Ovary (tissue), 9 donors: Measurements from ENCODE around the gene CYP19A1. TPM values are rescaled to one million over a fixed set of nuclear protein-coding genes. Genes with fewer than 3 reads are reported as not detected.

Source experiments
- DNase-seq, 5 donors: peaks; one replicate each; pipeline ENCODE4 v3.0.0-alpha.2; 2019 to 2020
- H3K27ac ChIP-seq, 2 donors: fragments of 200-600 bp; one replicate each; pipeline versions ENCODE4 v1.5.1 to v1.8.0; 2019 to 2022
- H3K27me3 ChIP-seq: fragments of 200-600 bp; one replicate; pipeline ENCODE4 v1.8.0; 2022
- H3K36me3 ChIP-seq: fragments of 200-600 bp; sonication (generic); one replicate; pipeline ENCODE4 v1.5.1; 2019
- H3K4me1 ChIP-seq: one replicate; pipeline ENCODE4 v1.8.1; 2013; ENCODE audit warnings: mild to moderate bottlenecking, moderate library complexity; ENCODE audit not compliant: insufficient read depth
- H3K4me3 ChIP-seq: fragments of 200-600 bp; sonication (generic); one replicate; pipeline ENCODE4 v1.5.1; 2017
- H3K9me3 ChIP-seq, 2 donors: fragments of 200-600 bp in 1 of 2; sonication (generic) in 1 of 2; one replicate each; pipeline versions ENCODE4 v1.5.1 to v1.8.1; 2013 to 2019; ENCODE audit warnings: mild to moderate bottlenecking in 1 of 2, moderate library complexity in 1 of 2
- CTCF ChIP-seq, 3 donors: fragments of 450-650 bp in 2 of 3; fragments of 200-600 bp in 1 of 3; IDR thresholded peaks; one replicate each; pipeline versions ENCODE4 v1.5.1 to v1.8.0; 2016 to 2022; ENCODE audit warnings: antibody characterized with exemption in 3 of 3, mild to moderate bottlenecking in 1 of 3
- EP300 ChIP-seq: sonication (generic); formaldehyde crosslinking; IDR thresholded peaks from one replicate; pipeline ENCODE4 v1.6.1; 2017; ENCODE audit warnings: antibody characterized with exemption
- POLR2A ChIP-seq: fragments of 450-650 bp; IDR thresholded peaks from one replicate; pipeline ENCODE4 v1.6.1; 2017; ENCODE audit warnings: antibody characterized with exemption, mild to moderate bottlenecking, moderate library complexity
- WGBS, 3 donors: extraction: QIAGEN DNeasy Blood & Tissue Kit in 1 of 3; methylation state at CpG; one replicate each; pipeline versions ENCODE4 v1.1.5 to v1.1.7; 2013 to 2017; 5-methylcytosine and 5-hydroxymethylcytosine counted together
- intact Hi-C, 4 donors: fragments of 100-400 bp; cut with DNase I; formaldehyde crosslinking; loops; one replicate each; pipeline versions ENCODE4 v1.11.0 to v1.15.1; 2022 to 2023
- polyA plus RNA-seq, 2 donors: library from polyadenylated mRNA; stranded (reverse); fragments of 200-250 nt in 1 of 2; fragments of 350-450 nt in 1 of 2; fragmentation: Illumina TruSeq in 1 of 2; extraction: RNeasy Lipid Tissue Mini Kit (QIAGEN cat#74804) in 1 of 2; gene quantifications; one replicate each; pipeline ENCODE4 v1.2.3, GENCODE V29; 2013 to 2014
- total RNA-seq, 7 donors: library from RNA; depleted of rRNA in 2 of 7; stranded (reverse); fragments of >200 nt in 2 of 7; fragmentation: NEBNext Ultra II Directional in 3 of 7; extraction: Animal tissue kit (Norgen Biotek cat#: 25700) in 3 of 7; gene quantifications; one replicate each; pipeline versions ENCODE4 v1.1.0 to v1.2.4, GENCODE V29; 2016 to 2023
- donor health status: DM: no; HTN: no; CAD: no; lungs with moderate emphysema.
- donor health status: DM: no; HTN: no; CAD: no.
- donor health status: Bipolar disorder and iron deficiency.
- donor health status: DM: yes; HTN: yes; CAD: no.
- donor health status: DM: no; HTN: no; CAD: no.
- donor health status: DM: yes; HTN: yes; CAD: no.

Gene CYP19A1
- total and polyA plus RNA-seq, 9 donors, result 0.81 to 1,570 (median 1.4) TPM

DNA sequence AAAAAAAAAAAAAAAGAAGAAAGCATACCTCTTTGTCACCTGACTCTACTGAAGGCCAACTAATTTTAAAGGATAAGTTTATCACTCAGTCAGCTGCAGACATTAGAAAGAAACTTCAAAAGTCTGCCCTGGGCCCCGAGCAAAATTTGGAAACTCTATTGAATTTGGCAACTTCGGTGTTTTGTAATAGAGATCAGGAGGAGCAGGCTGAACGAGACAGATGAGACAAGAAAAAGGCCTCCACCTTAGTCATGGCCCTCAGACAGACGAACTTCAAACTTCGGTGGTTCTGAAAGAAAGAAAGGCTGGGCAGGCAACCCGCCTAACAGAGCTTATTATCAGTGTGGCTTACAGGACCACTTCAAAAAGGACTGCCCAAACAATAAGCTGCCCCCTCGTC is 21.6 kb upstream of the CYP19A1 start:
- intact Hi-C loops, result no loop called here
- H3K27me3 ChIP-seq, result no peaks in the 10 kb centered on the region
- no peak for DNase-seq
- no peaks in the 10 kb centered on the region for H3K36me3 ChIP-seq
- H3K9me3 ChIP-seq, result no peaks in the 10 kb centered on the region
- no peak overlapping the region for H3K27ac ChIP-seq
- WGBS, 3 donors, result 55 to 81% (median 66%) methylated on average over 7 of the region's 7 CpGs
- TF ChIP-seq CTCF (IDR thresholded peaks at IDR 0.05) (no peak), EP300 (no peak), POLR2A (no peak)
- H3K4me3 ChIP-seq, result no peak overlapping the region
- no peaks in the 10 kb centered on the region for H3K4me1 ChIP-seq

DNA sequence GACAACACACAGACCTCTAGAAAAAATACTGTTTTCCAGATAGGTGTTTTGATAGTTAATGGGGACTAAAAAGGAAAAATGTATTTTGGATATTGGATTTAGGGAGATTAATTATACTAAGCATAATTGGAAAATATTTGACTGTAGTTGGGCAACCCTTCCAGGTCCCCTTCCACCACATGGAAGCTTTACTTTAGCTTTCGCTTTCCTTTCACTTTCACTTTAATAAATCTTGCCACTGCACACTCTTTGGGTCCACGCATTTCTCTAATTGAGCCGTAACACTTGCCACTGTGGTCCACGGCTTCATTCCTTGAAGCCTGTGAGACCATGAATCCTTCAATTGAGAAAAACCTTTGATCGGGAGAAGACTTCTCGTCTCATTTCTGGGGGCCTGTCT is 18.6 kb upstream of the CYP19A1 start:
- DNase-seq, result no peak
- H3K4me1 ChIP-seq, result no peaks in the 10 kb centered on the region
- no peaks in the 10 kb centered on the region for H3K27me3 ChIP-seq
- H3K36me3 ChIP-seq, result no peaks in the 10 kb centered on the region
- no peaks in the 10 kb centered on the region for H3K9me3 ChIP-seq
- H3K27ac ChIP-seq, result no peak overlapping the region
- 93 to 95% (median 93%) methylated on average over 6 of the region's 6 CpGs for WGBS, 3 donors
- intact Hi-C loops, result no loop called here
- H3K4me3 ChIP-seq, result no peak overlapping the region
- no peak for TF ChIP-seq CTCF (IDR thresholded peaks at IDR 0.05)
- no peak for TF ChIP-seq EP300
- no peak for TF ChIP-seq POLR2A

DNA sequence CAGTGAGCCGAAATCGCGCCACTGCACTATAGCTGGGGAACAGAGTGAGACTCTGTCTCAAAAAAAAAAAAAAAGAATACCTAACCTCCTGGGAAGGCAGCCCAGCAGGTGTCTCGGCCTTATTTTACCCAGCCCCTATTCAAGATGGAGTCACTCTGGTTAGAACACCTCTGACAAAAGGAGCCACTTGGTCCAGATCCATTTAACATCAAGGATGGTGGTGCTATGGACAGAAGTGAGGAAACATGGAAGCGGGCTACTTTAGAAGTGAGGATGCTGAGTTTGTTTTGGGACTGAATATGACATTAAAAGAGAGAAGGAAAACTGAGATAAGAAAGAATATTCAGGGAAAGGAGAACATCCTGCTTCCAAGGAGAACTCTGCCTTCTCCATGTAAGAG is 17.8 kb upstream of the CYP19A1 start:
- Histone ChIP-seq H3K36me3 (no peaks in the 10 kb centered on the region), H3K9me3 (no peaks in the 10 kb centered on the region), H3K4me3 (no peak overlapping the region), H3K27ac (no peak overlapping the region), H3K27me3 (no peaks in the 10 kb centered on the region), H3K4me1 (no peaks in the 10 kb centered on the region)
- intact Hi-C loops, result no loop called here
- no peak for DNase-seq
- WGBS, 3 donors, result 96 to 98% (median 97%) methylated on average over 5 of the region's 5 CpGs
- no peak for TF ChIP-seq CTCF (IDR thresholded peaks at IDR 0.05)
- TF ChIP-seq POLR2A, result no peak
- TF ChIP-seq EP300, result no peak

- DNase-seq, result no peak
- Histone ChIP-seq H3K4me1 (no peaks in the 10 kb centered on the region), H3K9me3 (no peaks in the 10 kb centered on the region), H3K27me3 (no peaks in the 10 kb centered on the region), H3K36me3 (no peaks in the 10 kb centered on the region), H3K4me3 (no peak overlapping the region), H3K27ac (no peak overlapping the region)
- intact Hi-C loops, result no loop called here
- TF ChIP-seq POLR2A (no peak), EP300 (no peak), CTCF (IDR thresholded peaks at IDR 0.05) (no peak)
- WGBS, 3 donors, result 89 to 93% (median 92%) methylated on average over 1 of the region's 1 CpG
Measured at GRCh38 chr15:51355096-51355495, 16.7 kb upstream of the CYP19A1 start.

DNA sequence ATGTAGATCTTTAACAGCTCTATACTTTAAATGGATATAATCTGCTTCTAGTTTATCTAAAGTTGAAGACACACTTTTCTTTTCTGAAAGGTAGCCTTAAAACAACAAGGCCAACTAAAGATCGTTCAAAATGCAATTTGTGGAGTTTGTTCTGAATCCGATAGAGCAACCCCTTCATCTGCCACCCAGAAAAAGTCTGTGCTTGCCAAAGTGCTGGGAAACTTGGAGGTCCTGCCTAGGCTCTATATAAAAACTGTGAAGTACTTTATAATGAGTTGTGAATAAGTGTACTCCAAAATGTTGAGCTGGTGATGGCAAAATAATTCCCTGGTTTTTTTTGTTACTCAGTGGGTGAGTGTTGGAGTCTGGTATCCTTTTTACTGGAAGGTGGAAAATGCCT is 15.6 kb upstream of the CYP19A1 start:
- H3K9me3 ChIP-seq, result no peaks in the 10 kb centered on the region
- no peak overlapping the region for H3K4me3 ChIP-seq
- H3K27me3 ChIP-seq, result no peaks in the 10 kb centered on the region
- no peak for DNase-seq
- no peaks in the 10 kb centered on the region for H3K36me3 ChIP-seq
- TF ChIP-seq EP300 (no peak), CTCF (IDR thresholded peaks at IDR 0.05) (no peak)
- intact Hi-C loops, result no loop called here
- 41 to 44% (median 43%) methylated on average over 2 of the region's 2 CpGs for whole genome bisulfite sequencing, 3 donors
- H3K27ac ChIP-seq, result no peak overlapping the region
- no peaks in the 10 kb centered on the region for H3K4me1 ChIP-seq
